K562 treated with DMSO at 1 percent for 48 hours (cell line): ENCODE measurements around the gene ADAMTSL5. TPM values are rescaled to one million over a fixed set of nuclear protein-coding genes. Genes with fewer than 3 reads are reported as not detected.

ENCODE experiments used
- total RNA-seq: library from RNA; unstranded; fragments of 300-600 nt; gene quantifications from 2 replicates; pipeline ENCODE4 v1.2.3, GENCODE V29; 2022; ENCODE audit warnings: low replicate concordance; ENCODE audit errors: extremely low read depth

ADAMTSL5 gene
- not detected in 2 replicates for total RNA-seq

GRCh38 chr19:1512671-1513498 is at the start of gene ADAMTSL5:
ADAMTSL5 (minus strand) TSS chr19:1513019; CDS start chr19:1510943, 2,076 bp downstream.

GRCh38 chr19:1523412-1524286 is 10.8 kb upstream of the ADAMTSL5 start, which contains the start of gene PLK5:
PLK5 (plus strand) TSS chr19:1524077; CDS start chr19:1526997, 2,920 bp downstream.

GRCh38 chr19:1491114-1491848 is 21.5 kb downstream of the ADAMTSL5 start, which contains the start of gene REEP6:
REEP6 (plus strand) TSS chr19:1491181; CDS start chr19:1491270, 89 bp downstream.

GRCh38 chr19:1490311-1491113 is 22.3 kb downstream of the ADAMTSL5 start, which contains the start of gene PCSK4:
PCSK4 (minus strand) TSS chr19:1490350; CDS start chr19:1490346, 4 bp downstream.

GRCh38 chr19:1478934-1479707 is 33.7 kb downstream of the ADAMTSL5 start, which contains the start of gene C19orf25:
C19orf25 (minus strand) TSS chr19:1479215; CDS start chr19:1478903, 312 bp downstream.

Other genes with a start within 250 kb of the ADAMTSL5 start
- not detected in 2 replicates for gene CIRBP, start 243.7 kb downstream of the ADAMTSL5 start, total RNA-seq
- gene FAM174C, start 237.5 kb downstream of the ADAMTSL5 start, total RNA-seq: not detected in 2 replicates
- not detected in 2 replicates for gene EFNA2, start 227.1 kb downstream of the ADAMTSL5 start, total RNA-seq
- gene NDUFS7, start 129.1 kb downstream of the ADAMTSL5 start, total RNA-seq: not detected in 2 replicates
- not detected in 2 replicates for gene GAMT, start 111.5 kb downstream of the ADAMTSL5 start, total RNA-seq
- gene DAZAP1, start 105.4 kb downstream of the ADAMTSL5 start, total RNA-seq: not detected in 2 replicates
- gene RPS15, start 74.6 kb downstream of the ADAMTSL5 start, total RNA-seq: 3,927 TPM in 1 of 2 replicates, not detected in the other
- not detected in 2 replicates for gene APC2, start 62.9 kb downstream of the ADAMTSL5 start, total RNA-seq
- not detected in 2 replicates for gene C19orf25, start 33.8 kb downstream of the ADAMTSL5 start, total RNA-seq
- not detected in 2 replicates for gene PCSK4, start 22.7 kb downstream of the ADAMTSL5 start, total RNA-seq
- gene REEP6, start 21.8 kb downstream of the ADAMTSL5 start, total RNA-seq: not detected in 2 replicates
- not detected in 2 replicates for gene PLK5, start 11.1 kb upstream of the ADAMTSL5 start, total RNA-seq
- not detected in 2 replicates for gene MEX3D, start 55.3 kb upstream of the ADAMTSL5 start, total RNA-seq
- gene MBD3, start 79.8 kb upstream of the ADAMTSL5 start, total RNA-seq: 422 TPM in 1 of 2 replicates, not detected in the other
- not detected in 2 replicates for gene UQCR11, start 92.4 kb upstream of the ADAMTSL5 start, total RNA-seq
- 141 TPM in 1 of 2 replicates, not detected in the other for gene TCF3, start 139.6 kb upstream of the ADAMTSL5 start, total RNA-seq
- gene ONECUT3, start 240.5 kb upstream of the ADAMTSL5 start, total RNA-seq: not detected in 2 replicates